Stimulated activated CD8-positive, alpha-beta memory T cell treated with anti-CD3 and anti-CD28 coated beads, Interleukin-4, amount 100 ng/mL, for 48 hours (primary cell): ENCODE results near the gene RCAN1.
"Not testable (repeated sequence)": the region's sequence is repeated elsewhere in the genome, so short reads cannot be mapped to it uniquely, and the experiment has no call there.

Experiments
- DNase-seq: peaks from one replicate; pipeline ENCODE4 v3.0.0-alpha.2; 2020

Gene RCAN1

DNA sequence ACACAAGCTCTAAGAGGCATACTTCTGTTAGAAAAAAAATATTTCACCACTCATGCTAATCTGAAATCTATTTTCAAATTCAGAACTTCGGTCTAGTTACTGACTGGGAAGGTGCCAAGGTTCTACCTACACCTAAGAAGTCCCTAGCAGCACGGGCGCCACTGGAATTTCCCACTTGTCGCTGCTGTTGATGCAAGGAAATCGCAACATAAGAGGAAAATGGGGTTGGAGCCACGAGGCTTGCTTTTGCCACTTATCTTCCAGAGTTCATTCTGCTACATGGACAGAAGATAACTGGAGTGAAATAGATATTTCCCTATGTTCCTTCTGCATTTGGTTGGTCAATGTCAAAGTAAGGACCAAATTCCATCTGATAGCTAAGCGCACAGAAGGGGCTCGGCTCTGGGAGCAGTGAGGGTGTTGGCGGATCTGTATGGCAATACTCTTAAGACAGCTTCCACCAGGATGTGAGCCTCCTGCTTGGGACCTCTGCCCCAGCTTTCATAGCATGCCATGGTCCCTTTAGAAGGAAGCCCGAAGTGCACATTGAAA, 47.2 kb downstream of the RCAN1 start:
- DNase-seq = no peak

DNA sequence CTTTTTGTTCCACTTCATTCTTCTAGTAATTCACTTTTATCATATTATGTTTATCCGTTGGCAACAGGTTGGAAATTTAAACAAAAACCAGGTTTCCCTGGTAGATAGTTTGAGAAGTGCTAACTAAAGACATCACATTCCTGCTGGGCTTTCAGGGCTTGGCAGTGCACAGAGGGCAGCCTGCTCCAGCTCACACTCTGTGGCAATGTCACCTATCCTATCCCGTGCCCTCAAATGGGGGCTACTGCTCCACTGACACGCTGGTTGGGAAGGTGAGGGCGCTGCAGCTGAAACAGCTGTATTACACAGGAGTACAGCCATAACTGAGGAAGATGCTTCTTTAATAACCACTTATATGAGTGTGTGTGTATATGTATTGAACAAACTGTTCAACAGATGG, 49.7 kb downstream of the RCAN1 start:
- no peak for DNase-seq

DNA sequence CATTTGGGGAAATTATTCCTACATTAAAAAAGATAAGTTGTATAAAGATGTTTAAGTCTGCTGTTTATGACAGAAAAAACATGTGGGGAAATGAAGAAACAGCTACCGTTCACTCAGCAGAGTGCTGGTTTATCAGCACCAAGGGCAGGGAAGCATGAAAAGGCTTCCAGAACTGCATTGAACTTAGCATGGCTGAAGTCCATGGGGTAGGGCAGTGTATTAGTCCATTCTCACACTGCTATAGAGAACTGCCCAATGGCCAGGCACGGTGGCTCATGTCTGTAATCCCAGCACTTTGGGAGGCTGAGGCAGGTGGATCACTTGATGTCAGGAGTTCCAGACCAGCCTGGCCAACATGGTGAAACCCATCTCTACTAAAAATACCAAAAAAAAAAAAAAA, 51.5 kb downstream of the RCAN1 start:
- DNase-seq = not testable (repeated sequence)

GRCh38 chr21:34561806-34562205, 53.1 kb downstream of the RCAN1 start:
- no peak for DNase-seq

DNA sequence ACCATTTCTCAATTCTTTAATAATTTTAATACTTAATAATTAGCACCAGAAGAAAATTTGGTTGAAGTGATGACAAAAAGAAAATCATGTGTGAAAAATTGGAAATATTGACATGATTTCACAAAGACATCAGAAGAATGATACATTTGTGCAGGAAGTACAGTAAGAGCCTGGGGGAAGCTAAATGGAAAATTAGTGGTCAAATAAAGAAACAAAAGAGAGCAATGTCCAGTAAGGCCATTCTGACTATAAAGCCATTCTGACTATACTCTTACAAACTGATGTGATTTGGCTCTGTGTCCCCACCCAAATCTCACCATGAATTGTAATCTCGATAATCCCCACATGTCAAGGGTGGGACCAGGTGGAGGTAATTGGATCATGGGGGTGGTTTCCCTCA, 54.3 kb downstream of the RCAN1 start:
- no peak for DNase-seq

GRCh38 chr21:34560021-34560420, 54.9 kb downstream of the RCAN1 start:
- DNase-seq = no peak

- no peak for DNase-seq
Observed at GRCh38 chr21:34559089-34559631, 55.8 kb downstream of the RCAN1 start.

GRCh38 chr21:34558166-34558565, 56.7 kb downstream of the RCAN1 start:
- no peak for DNase-seq

DNA sequence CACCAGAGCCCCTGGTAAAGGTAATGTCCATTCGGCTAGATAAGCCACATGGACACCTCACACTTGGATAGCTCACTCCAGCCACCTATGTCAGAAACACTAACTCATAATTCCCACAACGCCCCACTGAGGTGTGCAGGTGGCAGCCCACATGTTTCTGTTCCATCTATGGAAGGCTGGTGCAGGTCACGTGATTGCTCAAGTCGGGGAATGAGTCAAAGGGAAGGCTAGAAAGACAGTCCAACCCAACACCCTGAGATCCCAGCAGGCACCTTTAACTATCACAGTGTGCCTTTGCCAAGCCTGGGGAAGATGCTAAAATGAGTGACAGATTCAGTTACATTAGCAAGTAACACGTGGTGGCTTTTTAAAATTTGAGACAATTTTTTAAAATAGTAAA, 57.7 kb downstream of the RCAN1 start:
- no peak for DNase-seq

DNA sequence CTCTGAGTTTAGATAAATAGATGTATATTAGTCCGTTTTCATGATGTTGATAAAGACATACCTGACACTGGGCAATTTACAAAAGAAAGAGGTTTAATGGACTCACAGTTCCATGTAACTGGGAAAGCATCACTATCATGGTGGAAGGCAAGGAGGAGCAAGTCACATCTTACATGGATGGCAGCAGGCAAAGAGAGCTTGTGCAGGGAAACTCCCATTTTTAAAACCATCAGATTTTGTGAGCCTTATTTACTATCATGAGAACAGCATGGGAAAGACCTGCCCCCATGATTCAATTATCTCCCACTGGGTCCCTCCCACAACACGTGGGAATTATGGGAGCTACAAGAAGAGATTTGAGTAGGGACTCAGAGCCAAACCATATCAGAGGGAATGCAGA, 60.2 kb downstream of the RCAN1 start:
- not testable (repeated sequence) for DNase-seq

DNA sequence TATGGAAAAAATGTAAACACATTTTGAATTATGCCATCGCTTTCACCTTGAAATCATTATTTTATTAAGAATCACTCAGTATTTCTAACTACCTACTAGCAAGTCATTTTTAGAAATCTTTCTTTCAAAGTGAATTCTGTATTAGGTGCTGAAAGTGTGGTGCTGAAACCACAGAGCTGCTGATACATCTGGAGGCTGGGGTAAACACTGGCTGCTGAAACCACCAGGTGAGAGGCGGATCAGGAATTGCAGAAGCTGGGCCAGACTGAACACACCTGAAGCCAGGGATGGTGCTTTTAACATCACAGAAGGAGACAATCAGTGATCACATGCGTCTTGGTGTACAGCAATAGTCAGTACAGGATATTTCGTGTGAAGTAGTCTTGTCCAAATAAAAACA, 60.7 kb downstream of the RCAN1 start:
- no peak for DNase-seq

DNA sequence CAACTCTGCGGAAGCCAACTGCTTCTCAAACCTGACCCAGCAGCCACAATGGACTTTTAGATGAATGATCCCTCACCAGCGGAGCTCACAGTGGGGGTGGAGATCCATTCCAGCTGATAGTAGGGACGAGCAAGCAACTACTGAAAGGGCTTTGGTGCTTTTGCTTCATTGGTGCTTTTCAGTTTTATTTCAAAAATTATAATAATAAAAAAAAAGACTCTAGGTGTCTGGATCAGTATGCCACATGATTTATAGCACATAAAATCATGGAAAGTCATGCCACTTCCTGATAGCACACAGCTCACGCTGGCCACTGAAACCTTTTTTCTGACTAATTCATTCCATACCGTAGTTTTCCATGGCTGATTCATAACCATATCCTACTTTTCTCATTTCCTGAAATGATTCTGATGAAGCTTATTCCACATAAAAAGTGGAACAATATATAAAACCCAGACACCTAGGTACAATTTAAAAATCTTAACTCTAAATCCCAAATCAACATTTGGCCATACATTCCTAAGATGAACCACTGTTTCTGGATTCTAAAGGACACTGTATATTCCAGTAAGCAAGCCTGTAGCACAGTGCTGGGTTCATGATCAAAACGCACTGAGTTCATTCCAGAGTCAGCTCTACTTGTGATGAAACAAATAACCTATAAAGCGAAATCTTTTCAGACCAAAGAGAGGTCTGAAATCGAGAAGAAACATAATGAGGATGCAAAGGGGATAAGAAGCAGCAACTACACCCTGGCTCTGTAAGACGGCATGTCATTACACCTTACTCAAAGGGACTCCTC, 61.6 kb downstream of the RCAN1 start:
- DNase-seq = no peak

DNA sequence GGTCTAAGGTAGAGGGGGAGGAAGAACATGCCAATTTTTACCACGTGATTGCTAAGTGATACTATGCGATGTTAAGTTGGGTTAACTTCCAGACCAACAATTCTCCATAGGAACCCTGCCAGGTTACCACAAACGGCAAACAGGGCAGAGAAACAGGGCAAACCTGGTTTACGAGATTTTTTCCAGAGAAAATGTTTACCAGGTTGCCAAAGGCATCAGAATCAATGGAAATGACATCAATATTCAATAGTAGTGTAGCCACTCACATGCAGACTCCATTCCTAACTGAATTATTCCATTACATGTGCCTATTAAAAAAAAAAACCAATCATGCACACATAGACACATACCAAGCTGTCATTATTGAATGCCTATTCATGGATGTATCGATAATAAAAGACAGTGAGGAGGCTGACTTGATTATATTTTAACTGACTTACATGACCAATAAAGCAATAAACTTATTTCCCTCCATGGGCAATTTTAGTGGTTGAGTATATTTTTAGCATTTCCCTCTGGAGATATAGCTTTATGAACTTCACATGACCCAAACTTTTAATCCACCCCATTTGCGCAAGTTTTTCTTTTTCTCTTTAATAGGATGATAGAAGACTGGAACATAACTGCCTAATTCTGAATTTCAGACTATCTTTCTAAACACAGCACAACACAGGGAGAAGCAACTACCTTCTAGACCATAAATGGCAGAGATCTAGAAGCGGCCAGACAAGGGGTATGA, 62.4 kb downstream of the RCAN1 start:
- no peak for DNase-seq

GRCh38 chr21:34550182-34550799, 64.6 kb downstream of the RCAN1 start:
- no peak for DNase-seq

DNA sequence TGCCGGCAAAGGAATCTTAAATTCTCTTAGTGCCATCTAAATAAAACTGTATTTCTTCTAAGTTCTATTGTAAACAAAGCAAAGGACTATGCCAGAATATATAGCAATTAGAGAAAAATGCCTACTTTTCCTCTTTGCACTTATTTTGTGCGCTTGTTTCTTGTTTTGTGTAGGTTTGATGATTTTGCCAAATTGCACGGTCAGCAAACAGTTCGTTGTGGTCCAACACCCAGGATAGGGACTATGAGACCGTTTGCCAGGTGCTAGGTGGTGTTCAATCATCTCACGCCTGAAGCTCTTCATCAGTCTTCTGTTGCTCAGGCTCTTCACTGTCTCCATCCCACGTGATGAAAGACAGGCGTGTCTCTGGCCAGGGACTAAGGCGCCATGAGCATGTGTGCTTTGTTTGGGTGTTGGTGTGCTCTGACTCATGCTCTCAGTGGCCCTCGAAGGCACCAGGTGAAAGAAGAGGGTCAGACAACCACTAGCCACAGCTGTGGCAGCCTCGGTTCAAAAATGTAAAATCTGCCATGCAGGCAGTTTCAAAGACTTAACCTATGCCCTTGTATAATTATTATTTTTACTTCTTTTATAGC, 66.0 kb downstream of the RCAN1 start:
- DNase-seq = no peak

DNA sequence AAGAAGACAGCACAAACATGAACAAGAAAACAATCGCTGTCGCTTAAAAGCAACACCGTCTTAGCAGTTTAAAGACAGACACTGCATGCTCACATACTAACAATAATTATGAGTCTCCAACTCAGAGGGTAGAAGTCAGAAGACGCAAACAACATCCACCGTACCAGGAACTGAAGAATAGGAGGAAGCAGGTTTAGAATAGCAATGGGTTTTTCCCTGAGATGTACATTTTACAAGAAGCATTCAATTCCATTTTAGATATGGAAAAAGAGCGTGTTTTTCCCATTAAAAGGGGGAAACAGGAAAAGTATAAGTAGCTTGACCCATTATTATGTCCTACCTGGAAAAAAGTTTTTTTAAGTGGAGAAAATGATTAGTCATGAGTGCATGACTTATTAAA, 68.4 kb downstream of the RCAN1 start:
- no peak for DNase-seq

GRCh38 chr21:34545079-34545884, 69.6 kb downstream of the RCAN1 start:
- peak; percentile 47 for DNase-seq

DNA sequence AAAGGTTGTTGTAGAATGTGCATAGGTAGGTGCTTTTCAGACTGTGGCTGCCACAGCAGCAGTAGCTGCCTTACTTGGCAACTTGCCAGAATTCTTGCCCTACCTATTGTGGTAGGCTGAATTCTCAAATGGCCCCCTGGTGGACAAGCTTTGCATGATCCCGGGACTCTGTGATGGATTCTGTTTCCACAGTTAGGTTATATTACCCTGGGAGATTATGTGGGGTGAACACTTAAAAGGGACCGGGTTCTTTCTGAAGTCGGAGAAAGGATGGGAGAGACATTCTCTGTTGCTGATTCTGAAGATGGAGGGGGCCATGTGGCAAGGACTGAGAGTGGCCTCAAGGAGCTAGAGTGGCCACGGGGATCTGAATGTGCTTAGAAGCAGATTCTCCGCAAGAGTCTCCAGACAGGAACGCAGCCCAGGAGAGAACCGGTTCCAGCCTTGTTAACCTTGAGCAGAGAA, 70.8 kb downstream of the RCAN1 start:
- DNase-seq = peak; percentile 66

DNA sequence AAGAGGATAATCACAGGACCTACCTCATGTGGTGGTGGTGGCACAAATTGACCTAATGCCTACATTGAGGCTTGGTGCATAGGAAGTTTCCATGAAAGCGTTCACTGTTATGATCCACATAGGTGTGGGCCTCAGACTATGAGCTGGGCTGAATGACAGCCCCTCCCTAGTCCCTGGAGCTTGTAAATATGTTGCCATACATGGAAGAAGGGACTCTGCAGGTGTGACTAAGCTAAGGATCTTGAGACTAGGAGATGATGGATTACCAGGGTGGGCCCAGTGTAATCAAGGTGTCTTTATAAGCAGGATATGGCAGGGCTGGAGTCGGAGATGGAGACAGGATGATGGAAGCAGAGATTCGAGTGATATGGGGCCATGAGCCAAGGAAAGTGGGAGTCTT, 71.9 kb downstream of the RCAN1 start:
- no peak for DNase-seq

- DNase-seq = no peak
Observed at GRCh38 chr21:34540206-34540605, 74.7 kb downstream of the RCAN1 start.

DNA sequence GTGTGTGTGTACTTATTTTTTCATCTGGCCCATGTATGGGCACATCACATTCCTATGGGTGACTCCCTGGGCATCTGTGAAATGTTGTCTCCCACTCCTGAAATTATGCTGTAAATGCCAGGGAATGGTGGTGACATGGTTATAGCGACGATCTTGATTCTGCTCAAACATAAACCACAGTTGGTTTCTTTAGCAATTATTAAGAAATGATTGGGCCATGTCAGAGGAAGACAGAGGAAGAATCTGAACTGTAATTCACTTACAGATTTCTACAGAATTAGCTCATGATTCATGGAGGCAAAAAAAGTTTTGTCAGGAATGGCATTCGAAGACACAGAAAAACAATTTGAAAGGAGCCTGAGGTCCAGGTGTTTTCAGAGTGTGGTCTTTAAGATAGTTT, 77.1 kb downstream of the RCAN1 start:
- no peak for DNase-seq

DNA sequence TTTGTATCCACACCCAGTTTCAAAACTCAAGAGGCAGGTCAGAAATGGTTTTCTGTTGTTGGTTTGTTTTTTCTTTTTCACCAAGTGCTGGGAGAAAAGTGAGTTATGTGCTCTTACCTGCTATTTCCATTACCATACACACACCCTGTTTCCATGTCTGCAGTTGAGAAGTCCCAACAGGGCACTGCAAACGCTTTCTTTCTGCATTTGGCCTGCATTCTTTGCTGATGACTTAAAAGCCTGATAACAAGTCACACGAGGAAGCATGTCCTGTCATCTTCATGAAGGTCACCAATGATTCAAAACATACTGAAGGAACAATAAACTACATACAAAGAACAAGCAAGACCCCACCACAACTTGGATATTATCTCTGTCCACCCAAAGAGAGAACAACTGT, 78.1 kb downstream of the RCAN1 start:
- DNase-seq = no peak
